NCI-H345 treated with DMSO at 0.1 percent for 48 hours (cell line): ENCODE data around the gene CNOT1.
"Not testable (repeated sequence)": the region's sequence is repeated elsewhere in the genome, so short reads cannot be mapped to it uniquely, and the experiment has no call there.

Source experiments
- DNase-seq: peaks from one replicate; lab custom pipeline; 2025; ENCODE audit not compliant: unreplicated experiment; lab: John Stamatoyannopoulos, UW

Gene CNOT1

DNA sequence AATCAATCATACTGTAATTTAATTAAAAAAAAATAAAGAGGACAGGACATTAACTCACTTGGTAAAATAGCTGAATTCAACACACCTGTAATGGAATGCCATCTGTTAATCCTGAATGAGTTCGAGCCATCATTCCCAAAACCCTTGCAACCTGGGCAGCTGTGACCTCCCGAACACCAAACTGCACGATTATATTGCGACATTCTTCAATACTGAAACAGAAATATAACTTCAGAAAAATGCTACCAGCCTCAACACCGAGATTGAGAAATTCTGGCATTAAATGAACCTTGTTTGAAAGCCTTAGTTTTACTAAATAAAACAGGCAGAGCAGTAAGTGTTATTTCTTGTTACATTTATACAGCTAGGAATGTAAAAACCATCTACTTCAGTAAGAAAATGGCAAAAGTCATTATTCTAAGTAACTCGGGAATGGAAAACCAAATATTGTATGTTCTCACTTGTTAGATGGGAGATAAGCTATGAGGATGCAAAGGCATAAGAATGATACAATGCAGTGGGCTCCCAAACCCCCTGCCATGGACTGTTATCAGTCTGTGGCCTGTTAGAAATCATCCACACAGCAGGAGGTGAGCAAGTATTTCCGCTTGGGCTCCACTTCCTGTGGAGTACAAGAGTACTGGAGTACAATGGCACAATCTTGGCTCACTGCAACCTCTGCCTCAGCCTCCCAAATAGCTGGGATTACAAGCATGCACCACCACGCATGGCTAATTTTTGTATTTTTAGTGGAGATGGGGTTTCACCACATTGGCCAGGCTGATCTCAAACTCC, 46.5 kb downstream of the CNOT1 start:
- DNase-seq: no peak

DNA sequence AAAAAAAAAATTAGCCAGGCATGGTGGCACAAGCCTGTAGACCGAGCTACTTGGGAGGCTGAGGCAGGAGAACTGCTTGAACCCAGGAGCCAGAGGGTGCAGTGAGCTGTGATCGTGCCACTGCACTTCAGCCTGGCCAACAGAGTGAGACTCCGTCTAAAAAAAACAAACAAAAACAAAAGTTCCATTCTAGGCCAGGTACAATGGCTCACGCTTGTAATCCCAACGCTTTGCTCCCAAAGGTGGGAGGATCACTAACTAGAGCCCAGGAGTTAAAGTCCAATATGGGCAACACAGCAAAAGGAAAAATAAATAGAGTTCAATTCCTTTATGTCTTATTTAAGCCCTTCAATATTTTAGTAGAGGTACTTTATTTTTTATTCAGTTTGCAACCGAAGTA, 47.5 kb downstream of the CNOT1 start:
- DNase-seq: no peak

- DNase-seq: no peak
Observed at GRCh38 chr16:58579587-58579986, 50.0 kb downstream of the CNOT1 start.

DNA sequence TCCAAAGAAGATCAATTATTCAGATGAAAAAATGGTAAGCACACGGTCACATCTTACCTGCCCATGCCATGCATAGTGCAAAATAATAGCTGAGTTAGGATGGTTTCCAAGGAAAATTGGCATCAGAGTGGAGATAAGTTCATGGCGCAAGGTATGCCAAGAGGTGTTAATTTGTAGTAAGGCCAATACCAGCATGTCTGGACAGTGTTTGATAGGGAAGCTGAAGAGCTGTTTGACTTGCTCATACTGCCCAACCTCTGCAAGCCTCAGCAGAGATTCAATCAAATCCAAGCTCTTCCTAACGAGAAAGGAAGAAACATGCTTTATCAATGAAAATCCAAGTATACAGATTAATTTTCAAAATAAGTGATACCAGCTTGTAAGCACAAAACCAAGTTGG, 51.0 kb downstream of the CNOT1 start:
- no peak for DNase-seq

- DNase-seq: no peak
Observed at GRCh38 chr16:58577141-58577540, 52.5 kb downstream of the CNOT1 start.

- DNase-seq: no peak
Observed at GRCh38 chr16:58574895-58575294, 54.7 kb downstream of the CNOT1 start.

GRCh38 chr16:58565697-58566096, 63.9 kb downstream of the CNOT1 start:
- not testable (repeated sequence) for DNase-seq

- no peak for DNase-seq
Observed at GRCh38 chr16:58563775-58564174, 65.9 kb downstream of the CNOT1 start.

- DNase-seq: no peak
Observed at GRCh38 chr16:58563235-58563634, 66.4 kb downstream of the CNOT1 start.

- no peak for DNase-seq
Observed at GRCh38 chr16:58556678-58557077, 72.9 kb downstream of the CNOT1 start.

DNA sequence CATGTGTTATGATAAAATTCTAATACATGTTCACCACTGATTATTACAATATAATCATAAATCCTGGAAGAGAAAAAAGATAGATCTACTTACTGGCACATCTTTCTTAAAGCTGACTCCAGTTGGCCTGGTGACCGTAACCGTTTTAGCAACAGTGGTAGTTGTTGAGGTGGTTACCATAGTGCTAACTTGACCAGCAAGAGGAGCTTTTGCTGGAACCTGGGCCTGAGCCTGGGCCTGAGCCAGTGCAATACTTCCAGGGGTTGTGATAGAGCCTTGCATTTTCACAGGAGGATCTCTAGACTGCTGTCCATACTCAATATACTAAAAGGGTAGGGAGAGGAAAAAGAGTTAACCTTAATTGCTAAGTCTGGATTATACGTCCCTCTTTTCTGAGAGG, 78.1 kb downstream of the CNOT1 start:
- DNase-seq: no peak

DNA sequence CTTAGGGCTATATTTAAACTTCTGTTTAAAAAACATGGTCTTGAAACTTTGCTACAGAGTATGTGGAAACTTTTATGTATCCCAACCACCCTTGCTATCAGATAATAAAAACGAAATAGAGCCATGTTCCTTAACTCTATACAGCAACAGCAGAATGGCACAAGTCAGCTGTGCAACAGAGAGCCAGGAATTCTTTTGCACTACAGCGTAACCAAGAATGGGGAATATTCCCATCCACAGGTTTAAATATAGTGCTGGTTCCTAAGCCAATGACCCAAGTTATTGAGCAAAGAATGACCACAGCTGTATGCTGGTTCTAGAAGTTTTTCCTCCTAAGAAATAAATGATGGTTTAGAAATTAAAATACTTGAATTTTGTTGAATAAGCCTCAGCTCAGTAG, 81.2 kb downstream of the CNOT1 start:
- no peak for DNase-seq

- no peak for DNase-seq
Observed at GRCh38 chr16:58543685-58544084, 85.9 kb downstream of the CNOT1 start.

DNA sequence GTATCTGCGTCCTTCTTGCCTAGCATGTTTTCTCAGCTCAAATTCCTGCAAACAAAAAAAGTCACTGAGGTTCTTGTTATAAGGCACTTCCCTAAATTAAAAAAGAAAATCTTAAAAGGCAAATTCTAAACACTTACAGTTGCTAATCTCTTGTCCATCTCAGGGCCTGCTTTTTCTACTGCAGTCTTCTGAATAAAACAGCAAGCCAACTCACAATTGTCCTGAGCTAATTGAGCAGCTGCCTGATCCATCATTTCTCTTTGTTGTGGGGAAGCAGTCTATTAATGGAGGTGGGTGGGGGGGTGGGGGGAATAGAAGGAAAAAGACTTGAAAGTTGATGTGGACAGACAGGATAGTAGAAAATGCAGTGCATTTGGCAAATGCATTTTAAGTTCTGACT, 87.3 kb downstream of the CNOT1 start:
- DNase-seq: no peak

GRCh38 chr16:58541711-58542110, 87.9 kb downstream of the CNOT1 start:
- DNase-seq: no peak

GRCh38 chr16:58537124-58537906, 92.3 kb downstream of the CNOT1 start:
- no peak for DNase-seq

- DNase-seq: no peak
Observed at GRCh38 chr16:58536278-58536677, 93.3 kb downstream of the CNOT1 start.

DNA sequence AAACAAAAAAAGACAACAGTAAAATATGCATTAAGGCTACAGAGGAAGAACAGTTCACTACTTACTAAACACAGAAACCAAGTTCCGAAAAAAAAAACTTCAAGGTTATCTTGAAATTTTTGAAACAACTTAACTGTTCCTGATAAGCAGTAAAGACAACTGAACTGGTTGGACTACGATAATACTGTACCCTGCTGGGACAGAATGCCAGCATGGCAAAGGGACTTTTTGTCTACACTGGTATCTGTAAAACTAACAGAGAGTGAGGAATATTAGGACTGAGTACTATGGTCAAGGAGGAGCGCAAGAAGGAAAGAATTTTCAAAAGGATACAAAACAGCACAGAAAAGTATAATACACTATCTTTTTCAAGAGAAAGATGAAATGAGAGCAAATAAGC, 94.5 kb downstream of the CNOT1 start:
- no peak for DNase-seq

GRCh38 chr16:58533751-58534470, 95.7 kb downstream of the CNOT1 start:
- DNase-seq: no peak

DNA sequence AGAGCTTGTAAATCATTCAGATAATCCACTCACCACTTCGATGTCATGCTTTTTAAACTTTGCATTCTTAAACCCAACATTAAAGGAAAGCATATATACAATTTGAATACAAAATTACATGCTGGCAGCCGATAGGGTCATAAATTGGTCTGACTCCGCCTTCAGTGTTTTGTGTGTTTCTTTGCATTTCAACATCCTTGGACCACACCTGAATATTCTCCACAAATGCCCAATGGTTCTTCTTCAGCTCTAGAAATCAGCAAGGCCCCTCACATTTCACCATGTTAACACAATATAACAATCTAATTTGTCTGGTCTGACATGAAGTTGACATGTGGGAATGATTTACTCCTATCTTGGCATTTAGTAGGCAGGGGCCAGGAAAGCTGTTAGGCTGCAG, 97.2 kb downstream of the CNOT1 start:
- no peak for DNase-seq

DNA sequence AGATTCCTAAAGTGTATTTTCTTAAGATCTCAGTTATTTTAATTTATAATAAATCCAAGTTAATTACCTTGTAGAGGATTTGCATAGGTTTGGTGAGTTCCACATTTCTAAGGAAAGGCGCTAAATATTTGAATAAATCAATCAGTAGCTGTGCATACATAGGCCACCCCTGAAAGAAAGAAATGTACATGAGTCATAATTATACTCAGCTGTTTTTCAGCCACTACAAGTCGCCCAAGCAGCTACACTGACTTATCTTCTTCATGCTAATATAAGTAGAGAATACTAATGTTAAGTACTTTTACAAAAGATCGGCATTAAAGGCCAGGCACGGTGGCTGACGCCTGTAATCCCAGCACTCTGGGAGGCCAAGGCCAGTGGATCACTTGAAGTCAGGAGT, 99.4 kb downstream of the CNOT1 start:
- no peak for DNase-seq

DNA sequence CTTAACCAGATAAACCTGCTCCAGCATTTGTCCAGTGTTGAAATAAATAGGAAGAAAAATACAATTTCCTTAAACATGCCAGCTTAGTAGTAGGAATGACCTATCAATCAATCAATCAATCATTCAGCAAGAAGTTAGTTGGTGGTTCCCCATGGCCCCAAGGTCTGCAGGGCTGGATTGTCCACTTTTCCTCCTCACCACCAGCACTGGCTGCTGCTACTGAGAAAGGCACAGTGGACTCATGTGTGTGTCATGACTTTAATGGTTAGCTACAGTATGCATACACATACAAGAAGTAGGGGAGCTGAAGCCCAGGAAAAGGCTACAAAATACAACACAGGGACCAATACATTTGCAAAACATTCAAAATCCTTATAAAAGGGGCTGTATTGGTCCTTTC, 109.9 kb downstream of the CNOT1 start:
- no peak for DNase-seq
